ENCODE data around the gene GK2.

- TF ChIP-seq, protein P1, sequence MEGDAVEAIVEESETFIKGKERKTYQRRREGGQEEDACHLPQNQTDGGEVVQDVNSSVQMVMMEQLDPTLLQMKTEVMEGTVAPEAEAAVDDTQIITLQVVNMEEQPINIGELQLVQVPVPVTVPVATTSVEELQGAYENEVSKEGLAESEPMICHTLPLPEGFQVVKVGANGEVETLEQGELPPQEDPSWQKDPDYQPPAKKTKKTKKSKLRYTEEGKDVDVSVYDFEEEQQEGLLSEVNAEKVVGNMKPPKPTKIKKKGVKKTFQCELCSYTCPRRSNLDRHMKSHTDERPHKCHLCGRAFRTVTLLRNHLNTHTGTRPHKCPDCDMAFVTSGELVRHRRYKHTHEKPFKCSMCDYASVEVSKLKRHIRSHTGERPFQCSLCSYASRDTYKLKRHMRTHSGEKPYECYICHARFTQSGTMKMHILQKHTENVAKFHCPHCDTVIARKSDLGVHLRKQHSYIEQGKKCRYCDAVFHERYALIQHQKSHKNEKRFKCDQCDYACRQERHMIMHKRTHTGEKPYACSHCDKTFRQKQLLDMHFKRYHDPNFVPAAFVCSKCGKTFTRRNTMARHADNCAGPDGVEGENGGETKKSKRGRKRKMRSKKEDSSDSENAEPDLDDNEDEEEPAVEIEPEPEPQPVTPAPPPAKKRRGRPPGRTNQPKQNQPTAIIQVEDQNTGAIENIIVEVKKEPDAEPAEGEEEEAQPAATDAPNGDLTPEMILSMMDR (IDR thresholded peaks at IDR 0.05), result no peak
- TF ChIP-seq, protein P2, sequence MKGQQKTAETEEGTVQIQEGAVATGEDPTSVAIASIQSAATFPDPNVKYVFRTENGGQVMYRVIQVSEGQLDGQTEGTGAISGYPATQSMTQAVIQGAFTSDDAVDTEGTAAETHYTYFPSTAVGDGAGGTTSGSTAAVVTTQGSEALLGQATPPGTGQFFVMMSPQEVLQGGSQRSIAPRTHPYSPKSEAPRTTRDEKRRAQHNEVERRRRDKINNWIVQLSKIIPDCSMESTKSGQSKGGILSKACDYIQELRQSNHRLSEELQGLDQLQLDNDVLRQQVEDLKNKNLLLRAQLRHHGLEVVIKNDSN (IDR thresholded peaks at IDR 0.05; ENCODE audit: borderline replicate concordance, low read depth), result no peak
- TF ChIP-seq EP300 (IDR thresholded peaks at IDR 0.05; ENCODE audit: borderline replicate concordance in 1 of 2, low read depth in 1 of 2, low read length in 1 of 2) (no peak), POLR2AphosphoS5 (IDR thresholded peaks at IDR 0.05; ENCODE audit: low read depth, low read length) (no peak), NRF1 (IDR thresholded peaks at IDR 0.05; ENCODE audit: low read depth, low read length) (no peak)
- TF ChIP-seq, protein P3, sequence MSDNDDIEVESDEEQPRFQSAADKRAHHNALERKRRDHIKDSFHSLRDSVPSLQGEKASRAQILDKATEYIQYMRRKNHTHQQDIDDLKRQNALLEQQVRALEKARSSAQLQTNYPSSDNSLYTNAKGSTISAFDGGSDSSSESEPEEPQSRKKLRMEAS (IDR thresholded peaks at IDR 0.05; ENCODE audit: low read depth), result no peak
Observed at GRCh38 chr4:79399076-79399475, 9.0 kb downstream of the GK2 start.
